Non-pigmented ciliary epithelial cell (primary cell): ENCODE data around the gene PELI2.

Experiments
- DNase-seq: peaks from one replicate; pipeline ENCODE4 v3.0.0-alpha.2; 2010; ENCODE audit warnings: low read depth

PELI2 gene

DNA sequence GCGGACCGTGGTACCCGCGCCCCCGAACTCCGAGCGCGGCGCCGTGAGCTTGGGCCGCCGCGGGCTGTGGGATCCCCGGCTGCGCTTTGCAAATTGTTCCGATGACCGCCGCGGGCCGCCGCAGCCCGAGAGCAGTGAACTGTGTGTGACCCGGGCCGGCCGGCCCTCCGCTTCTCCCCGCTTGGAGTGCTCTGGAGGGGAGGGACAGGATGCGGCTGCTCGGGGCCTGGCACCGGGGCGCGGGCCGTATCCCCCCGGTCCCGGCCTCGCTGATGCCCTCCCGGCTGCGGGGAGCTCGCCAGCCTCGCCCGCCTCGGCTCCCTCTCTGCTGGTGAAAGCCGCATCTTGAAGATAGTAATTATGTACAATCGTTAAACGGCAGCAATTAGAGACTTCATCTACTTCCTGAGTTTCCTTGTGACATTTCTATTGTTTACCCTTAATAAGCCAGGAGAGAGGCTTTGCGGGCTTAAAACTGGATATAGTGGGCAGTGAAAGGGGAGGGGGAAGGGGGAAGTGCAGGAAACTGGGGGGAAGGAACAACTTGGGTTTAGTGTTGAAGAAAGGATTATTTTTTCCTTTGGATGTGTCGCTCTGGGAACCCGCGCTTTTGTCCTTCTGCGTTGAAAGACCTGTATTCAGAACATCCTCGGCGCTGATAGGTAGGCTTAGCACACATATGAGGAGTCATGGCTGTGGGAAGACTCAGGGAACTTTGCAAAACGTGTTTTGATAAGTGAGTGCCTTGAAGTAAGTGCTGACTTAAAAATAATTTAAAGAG lies 1.2 kb downstream of the PELI2 start:
- DNase-seq: no peak

- DNase-seq: no peak
Measured at GRCh38 chr14:56120091-56120691, 2.0 kb downstream of the PELI2 start.

DNA sequence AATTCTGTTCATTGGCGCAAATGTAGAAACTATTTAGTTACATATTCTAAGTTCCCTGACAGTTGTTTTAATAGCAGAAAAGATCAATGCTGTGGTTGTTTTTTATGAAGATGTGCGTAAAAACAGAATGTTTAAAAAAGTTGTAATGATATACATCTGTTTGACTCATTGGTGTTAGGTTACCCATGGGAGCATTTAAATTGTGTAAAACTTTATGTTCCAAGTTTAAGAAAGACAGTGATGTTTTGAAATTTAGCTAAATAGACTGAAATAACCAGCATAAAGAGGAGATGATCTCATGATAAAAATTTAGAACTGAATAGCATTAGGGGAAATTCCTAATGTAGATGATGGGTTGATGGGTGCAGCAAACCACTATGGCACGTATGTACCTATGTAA lies 3.6 kb downstream of the PELI2 start:
- no peak for DNase-seq

DNA sequence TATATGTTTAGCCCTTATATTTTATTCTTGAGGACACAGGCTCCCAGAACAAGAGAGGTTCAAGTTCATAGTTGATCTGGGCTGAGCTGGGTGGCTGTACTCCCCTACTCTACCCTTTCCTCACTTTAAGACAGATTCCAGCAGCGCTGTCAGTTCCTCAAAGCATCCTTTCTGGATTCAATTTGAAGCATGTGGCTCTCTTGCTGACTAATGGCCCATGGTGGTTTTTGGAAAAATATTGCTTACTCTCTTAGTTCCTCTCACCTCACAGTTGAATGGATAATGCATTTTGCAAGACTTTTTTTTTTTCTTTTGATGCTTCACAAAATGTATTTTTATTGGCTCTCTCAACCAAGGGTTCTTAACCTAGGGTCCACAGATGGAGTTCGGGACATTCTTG lies 4.1 kb downstream of the PELI2 start:
- DNase-seq: no peak

DNA sequence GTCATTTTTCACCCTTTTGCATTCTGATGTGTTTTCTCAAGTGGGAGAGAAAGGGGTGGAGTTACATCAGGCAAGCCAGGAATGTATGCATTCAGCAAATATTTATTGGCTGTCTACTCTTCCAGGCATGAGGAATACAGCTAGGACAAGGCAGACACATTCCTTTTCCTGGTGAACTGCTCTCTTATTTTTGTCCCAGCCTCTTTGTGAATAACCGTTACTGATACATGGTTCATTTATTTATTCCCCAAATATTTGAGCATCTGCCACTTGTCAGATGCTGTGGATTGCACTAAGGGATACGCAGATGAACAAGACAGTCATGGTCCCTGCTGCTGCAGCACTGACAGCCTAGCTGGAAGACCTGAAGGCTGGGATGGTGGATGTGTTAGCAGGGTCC lies 6.1 kb downstream of the PELI2 start:
- no peak for DNase-seq

DNA sequence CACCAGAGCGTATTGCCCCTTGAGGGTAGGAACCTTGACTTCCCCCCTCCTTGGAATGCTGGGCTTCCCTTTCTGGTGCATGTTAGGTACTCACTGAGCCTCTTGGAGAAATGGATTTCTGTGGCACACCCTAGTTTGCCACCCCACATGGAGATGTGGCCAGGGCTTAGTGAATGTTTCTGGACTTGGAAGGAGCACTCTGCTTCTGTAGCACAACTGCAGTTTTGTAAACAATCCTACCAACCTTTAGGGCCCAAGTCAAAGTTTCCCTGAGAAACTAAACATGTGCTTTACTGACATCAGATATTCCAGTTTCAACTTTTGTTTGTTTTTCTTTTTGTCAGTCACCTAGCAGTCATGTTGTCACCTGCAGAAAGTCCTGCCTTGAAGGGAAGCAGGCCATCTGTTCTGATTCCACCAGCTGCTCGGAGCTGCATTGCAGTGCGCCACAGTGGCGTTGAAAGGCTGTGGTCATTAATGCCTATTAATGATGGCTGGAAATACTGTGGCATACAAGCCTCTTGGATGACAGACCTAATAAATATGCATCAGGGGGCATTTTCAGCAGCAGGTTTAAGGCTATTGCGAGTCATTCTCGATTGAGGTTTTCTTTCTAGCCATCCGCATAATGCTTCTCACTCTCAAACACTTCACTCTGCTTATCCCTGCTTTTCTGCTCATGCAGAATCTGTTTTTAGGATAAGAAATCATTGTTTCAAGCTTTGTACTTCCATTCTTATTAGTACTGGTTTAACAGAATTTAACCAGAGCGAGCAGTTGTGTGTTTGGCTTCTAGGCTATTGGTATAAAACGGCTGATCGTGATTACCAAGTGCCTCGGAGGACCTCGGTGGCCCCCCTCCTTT lies 7.8 kb downstream of the PELI2 start:
- no peak for DNase-seq

DNA sequence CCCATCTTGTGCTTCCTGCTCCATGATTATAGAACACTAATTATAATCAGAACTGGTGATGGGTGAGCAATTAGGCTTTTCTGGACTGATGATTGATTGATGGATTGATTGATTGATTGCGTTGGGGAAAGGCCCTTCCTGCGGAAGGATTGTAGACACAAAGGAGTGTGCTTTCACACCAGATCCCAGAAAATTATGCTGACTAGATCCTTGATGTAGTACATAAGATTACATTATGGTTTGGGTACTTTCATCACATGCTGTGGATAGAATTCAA lies 8.4 kb downstream of the PELI2 start:
- no peak for DNase-seq

DNA sequence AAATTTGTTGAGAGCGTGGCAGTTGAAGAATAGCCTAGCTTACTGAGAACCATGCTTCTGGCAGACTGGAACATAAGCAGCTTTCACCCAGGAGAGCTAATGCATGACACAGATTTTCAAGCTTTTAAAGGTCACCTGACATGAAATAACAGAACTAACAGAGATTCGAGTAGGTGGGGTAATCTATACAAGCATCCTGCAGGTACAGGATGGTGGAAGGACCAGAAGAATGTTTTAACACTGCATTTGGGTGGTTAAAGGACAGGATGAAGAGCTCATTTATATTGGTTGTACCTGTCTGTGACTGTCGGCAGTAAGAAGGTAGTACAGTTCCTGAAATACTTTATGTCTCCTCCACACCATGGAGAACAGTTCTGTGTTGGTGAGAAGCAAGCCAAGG lies 8.9 kb downstream of the PELI2 start:
- no peak for DNase-seq

- no peak for DNase-seq
Measured at GRCh38 chr14:56129092-56129491, 10.9 kb downstream of the PELI2 start.

DNA sequence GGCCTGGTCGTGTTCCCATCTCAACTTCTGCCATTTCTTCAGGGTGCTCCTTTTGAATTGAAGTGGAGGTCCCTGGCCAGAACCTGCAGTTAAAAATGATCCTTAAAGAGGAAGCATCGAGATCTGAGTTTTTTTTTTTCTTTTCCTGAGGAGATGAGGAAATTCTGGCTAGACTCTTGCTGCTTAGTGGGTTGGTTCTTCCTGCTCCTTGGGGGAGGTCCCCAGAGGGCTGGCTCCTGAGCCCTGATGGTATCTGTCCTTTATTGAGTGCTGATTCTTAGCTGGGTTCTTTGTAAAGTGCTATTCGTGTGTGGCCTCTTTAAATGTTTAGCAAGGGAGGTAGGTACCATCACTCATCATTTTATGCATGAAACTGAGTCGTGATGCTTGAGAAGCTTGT lies 11.7 kb downstream of the PELI2 start:
- DNase-seq: no peak

DNA sequence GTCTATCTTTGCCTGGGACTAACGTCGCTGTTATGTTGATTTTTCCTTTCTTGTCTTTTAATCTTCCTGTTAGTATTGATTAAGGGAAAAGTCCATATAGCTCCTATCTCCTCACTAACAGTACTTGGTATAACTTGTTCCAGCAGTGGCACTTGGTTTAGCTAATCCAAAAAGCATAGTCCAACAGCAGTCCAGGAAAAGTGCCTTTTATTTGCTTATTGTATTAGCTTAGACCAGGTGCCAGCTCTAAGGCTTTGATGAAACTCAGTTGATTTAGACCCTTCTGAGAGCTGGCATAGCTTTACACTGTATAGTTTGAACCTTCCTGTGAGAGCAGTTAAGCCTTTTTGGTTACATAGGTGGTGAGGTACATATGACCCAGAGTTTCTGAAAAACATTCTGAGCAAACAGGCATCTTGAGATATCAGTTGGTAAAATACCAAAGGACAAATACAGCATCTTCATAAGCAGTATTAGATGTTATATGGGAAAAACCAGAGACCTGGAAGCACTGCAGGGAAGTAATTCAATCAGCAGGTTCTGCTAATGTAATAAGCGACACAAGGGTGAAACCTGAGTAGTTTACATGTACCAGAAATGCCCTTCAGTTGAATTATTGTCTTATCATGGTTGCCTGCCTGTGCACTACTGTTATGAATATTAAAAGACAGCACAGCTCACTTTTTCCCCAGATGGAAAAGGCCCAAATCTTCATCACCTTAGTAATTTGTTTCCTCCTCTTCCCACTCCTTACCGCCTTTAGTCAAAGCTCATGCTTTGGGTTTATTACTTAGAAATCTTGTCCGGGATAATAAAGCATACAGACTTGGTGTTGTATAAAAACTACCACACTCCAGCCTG lies 13.0 kb downstream of the PELI2 start:
- DNase-seq: no peak

DNA sequence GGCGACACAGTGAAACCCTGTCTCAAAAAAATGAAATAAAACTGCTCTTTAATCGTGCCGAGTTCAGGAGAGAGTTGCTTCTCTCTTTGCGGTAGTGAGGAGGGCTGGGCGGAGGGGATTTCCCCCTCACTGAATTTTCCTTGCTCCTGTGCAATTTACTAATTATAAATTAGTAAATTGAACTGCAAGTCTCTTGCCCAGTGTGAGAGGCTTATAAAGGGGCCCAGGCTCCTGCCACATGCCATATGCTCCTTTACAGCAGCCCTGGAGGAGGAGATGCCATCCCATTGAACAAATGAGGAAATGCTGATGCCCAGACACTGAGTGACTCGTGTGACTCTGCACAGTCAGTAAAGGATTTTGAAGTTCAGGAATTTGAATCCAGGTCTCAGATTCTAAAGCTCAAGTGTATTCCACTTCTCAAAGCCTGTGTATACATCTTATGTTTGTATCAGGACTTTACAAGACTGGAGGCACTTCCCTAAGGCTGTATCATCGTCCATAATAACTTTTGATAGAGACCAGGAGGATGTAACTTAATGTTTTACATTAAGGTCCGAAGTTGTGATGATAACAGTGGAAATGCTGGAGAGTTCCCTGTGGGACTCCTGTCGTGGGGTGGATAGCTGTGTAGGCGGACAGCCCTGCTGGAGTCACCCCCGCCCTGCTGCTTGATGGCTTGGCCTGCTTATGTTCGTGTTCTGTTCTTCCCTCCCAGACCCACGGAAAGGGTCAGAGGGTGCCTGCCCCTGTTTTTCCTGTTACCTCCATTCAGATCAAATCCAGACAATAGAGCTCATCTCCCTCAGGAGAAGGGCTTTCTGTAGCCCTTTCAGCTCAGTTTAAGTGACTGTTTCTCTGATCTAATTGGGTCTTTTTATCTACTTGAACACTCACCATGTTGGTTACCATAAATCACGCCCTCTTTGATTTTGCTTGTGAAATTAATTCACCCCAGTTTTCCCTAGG lies 13.9 kb downstream of the PELI2 start:
- no peak for DNase-seq

- DNase-seq: no peak
Measured at GRCh38 chr14:56133547-56133946, 15.3 kb downstream of the PELI2 start.

GRCh38 chr14:56135001-56135400 lies 16.8 kb downstream of the PELI2 start:
- no peak for DNase-seq

GRCh38 chr14:56135668-56136067 lies 17.5 kb downstream of the PELI2 start:
- no peak for DNase-seq

DNA sequence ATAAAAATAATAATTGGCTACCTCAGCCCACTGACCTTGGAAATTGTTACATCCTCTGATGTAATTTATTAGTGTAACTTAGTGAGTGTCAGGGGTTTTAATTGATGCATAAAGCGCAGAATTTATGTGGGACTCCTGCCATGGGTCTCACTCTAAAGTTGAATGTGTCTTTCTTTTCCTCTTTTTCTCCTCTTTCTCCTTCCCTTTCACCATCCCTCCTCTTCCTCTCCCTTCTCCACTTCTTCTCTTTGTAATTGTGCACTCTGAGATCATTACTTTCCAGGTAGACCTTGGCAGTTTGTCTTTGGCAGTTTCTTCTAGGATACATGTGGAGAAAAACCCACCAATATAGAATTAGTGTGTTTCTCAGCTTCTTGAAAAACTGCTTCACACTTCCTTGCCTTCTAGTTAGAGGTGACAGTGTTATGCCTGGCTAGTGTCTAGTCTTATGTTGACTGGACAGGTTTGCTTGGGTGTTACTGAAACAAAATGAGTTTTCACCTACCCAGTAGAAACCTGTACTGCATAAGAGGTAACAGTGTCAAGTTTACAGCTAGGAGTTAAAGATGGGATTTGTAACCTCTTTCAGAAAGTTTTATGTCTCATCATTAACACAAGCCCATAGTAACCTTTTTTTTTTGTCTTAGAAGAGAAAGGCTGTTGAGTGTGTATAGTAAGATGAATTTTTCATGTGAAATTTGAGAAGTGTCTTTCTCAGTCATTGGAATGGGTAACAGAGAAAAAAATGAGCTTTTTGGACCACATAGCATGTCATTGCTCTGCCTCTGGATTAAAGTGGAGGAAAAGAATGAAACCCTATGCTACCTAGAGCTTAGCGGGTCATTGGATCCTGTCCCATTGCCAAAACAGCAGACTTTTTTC lies 18.6 kb downstream of the PELI2 start:
- no peak for DNase-seq

- DNase-seq: no peak
Measured at GRCh38 chr14:56137453-56137807, 19.2 kb downstream of the PELI2 start.

- DNase-seq: no peak
Measured at GRCh38 chr14:56137849-56138248, 19.6 kb downstream of the PELI2 start.

DNA sequence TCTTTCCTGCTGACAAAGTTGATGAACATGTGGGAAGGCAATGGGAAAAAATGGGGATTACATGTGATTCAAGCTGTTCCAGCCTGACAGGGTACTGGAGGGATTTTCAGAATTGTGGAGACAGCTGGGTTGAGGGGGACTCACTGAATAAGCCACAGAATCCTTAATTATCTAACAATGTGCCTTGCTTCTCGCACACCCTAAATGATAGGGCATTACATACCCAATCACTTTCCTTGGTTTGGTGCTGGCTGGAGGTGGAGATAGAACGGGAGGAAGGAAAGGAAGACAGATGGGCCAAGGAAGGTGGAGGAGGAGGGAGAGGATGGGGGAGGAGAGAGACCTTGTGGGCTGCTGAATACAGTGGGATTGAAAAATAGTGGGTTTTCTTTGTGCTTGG lies 20.7 kb downstream of the PELI2 start:
- no peak for DNase-seq

DNA sequence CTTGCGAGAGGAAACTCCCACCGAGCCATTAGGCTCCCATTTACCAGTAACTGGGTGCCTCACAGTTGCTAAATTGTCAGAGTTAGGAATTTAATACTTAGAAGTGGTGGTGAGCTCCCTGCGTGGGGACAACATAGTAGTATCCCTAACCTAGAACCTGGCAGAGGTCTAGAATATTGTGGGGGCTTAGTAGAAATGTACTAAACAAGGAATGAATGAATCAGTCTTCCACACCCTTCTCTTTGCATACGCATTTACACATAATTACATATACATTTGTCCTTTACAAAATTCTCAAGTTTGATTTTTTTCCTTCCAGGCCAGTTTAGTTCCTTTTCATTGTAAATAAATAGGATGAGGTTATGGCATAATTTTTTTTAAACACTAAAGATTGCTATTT lies 24.1 kb downstream of the PELI2 start:
- no peak for DNase-seq
